ENCODE measurements around the gene SON.

DNA sequence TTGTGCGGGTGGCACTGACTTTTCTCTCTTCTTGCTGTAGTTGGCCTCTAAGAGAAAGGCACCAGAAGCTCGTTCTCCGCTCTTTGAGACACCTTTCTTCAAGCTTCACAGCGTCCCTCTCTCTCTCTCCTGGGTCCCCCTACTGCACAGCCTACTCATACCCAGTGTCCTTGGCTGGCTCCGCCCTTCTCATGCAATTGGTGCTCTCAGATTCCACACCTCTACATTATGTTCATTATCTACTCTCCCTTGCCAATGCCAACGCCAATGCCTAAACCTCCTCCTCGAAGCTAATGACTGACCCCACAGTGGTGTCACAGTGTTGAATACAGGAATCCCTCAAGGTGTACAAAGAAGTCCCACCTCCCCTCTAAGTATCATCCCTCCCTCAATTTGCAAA, 46.5 kb upstream of the SON start:
- TF ChIP-seq, protein P1, sequence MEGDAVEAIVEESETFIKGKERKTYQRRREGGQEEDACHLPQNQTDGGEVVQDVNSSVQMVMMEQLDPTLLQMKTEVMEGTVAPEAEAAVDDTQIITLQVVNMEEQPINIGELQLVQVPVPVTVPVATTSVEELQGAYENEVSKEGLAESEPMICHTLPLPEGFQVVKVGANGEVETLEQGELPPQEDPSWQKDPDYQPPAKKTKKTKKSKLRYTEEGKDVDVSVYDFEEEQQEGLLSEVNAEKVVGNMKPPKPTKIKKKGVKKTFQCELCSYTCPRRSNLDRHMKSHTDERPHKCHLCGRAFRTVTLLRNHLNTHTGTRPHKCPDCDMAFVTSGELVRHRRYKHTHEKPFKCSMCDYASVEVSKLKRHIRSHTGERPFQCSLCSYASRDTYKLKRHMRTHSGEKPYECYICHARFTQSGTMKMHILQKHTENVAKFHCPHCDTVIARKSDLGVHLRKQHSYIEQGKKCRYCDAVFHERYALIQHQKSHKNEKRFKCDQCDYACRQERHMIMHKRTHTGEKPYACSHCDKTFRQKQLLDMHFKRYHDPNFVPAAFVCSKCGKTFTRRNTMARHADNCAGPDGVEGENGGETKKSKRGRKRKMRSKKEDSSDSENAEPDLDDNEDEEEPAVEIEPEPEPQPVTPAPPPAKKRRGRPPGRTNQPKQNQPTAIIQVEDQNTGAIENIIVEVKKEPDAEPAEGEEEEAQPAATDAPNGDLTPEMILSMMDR (IDR thresholded peaks at IDR 0.05) = no peak
- no peak for TF ChIP-seq EP300 (IDR thresholded peaks at IDR 0.05)
